Measurements from ENCODE around the gene MGAT1.
A peak's percentile ranks its signal among the peaks of the same experiment; 100 is the strongest.
"Not testable (repeated sequence)": the region's sequence is repeated elsewhere in the genome, so short reads cannot be mapped to it uniquely, and the experiment has no call there.

Gene MGAT1

DNA sequence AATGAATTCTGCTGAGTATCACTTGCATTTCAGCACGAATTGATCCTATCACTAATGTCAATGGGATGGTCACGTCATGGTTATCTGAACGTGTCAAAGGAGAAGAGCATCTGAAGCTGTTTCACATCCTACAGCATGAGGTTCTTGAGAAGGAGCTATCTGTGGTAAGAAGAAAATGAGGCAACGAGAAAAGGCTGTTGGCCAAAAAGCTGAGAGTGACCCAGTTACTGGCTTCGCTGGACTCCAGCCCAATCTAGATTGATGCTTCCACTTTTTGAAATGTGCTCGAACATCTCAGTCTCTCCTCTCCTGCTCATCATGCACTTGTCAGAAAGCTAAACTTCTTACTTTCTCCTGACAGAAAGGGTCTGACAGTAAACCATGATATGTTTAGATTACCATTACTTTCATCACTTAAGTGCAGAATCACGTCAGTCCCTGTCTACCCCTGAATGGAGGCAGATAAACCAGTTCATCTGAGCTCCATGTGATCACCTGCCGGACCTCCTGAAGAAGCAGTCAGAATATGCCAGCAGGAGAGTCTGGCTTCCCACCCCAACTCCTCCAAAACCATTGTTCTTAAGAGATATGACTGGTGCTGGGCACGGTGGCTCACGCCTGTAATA, 22.5 kb downstream of the MGAT1 start:
- no peak for FAIRE-seq

DNA sequence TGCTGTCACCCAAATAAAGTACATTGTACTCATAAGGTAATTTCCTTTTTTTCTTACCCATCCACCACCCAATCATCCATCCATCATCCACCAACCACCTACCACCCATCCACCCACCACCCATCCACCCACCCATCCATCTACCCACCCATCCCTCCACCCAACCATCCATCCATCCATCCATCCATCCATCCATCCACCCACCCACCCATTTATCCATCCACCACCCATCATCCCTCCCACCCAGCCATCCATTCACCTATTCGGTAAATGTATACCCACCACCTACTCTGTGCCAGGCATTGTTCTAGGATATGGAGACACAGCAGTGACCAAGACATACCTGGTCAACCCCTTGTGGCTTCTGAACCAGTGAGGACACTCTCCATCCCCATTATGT, 25.1 kb downstream of the MGAT1 start:
- DNase-seq (ENCODE audit: insufficient read length, low spot score) (no peak), FAIRE-seq (no peak)
- no peak for TF ChIP-seq POLR2A (IDR thresholded peaks at IDR 0.05; ENCODE audit: low read depth, low read length)

More for the DNA sequence above, 22.5 kb downstream of the MGAT1 start:
- DNase-seq (ENCODE audit: insufficient read length, low spot score), result no peak
- no peak for TF ChIP-seq POLR2A (IDR thresholded peaks at IDR 0.05; ENCODE audit: low read depth, low read length)

DNA sequence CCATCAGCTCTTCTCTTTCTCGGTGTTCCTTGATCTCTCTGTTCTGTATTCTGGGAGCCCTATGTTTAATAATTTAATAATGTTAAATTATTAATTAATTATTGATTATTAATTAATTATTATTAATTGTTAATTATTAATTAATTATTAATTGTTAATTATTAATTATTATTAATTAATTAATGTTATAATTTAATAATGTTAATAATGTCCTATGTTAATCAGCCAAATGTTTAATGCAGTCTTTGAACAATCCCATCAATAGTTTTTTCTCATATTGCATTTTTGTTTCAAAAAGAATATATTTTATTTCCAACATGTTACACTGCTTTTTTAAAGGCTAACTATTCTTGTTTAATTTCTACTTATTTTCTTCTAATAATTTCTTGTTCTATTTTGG, 26.2 kb downstream of the MGAT1 start:
- DNase-seq (ENCODE audit: insufficient read length, low spot score) (no peak), FAIRE-seq (no peak)
- no peak for TF ChIP-seq POLR2A (IDR thresholded peaks at IDR 0.05; ENCODE audit: low read depth, low read length)

DNA sequence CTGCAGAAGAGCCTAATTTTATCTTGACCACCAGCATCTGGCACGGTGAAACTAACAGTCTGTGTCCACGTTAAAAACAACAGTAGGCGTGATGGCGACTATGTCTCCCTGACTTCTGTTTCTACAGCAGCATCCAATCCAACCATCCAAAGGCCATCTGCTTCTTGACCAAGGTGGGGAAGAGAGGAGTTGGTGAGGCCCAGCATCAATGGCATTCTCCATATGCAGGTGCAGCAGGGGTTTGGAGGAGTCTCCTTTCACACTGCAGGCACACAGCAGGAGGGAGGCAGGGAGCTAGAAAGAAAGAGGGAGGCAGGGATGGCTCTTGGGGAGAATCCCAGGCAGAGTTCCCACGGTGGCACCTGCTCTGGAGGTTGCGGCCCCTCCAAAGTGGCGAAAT, 27.0 kb downstream of the MGAT1 start:
- DNase-seq (ENCODE audit: insufficient read length, low spot score) (no peak), FAIRE-seq (no peak)
- TF ChIP-seq POLR2A (IDR thresholded peaks at IDR 0.05; ENCODE audit: low read depth, low read length), result no peak

DNA sequence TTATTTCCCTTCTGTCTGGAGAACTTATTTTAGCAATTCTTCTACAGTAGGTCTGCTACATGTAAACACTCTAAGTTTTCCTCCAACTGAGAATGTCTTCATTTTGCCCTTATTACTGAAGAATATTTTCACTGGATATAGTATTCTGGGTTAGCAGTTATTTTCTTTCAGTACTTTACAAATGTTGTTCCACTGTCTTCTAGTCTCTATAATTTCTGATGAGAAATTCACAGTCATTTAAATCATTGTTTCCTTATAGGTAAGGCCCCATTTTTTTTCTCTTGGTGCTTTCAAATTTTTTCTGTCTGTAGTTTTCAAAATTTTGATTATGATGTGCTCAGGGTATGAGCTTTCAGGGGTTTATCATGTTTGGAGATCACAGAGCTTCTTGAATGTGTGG, 30.8 kb downstream of the MGAT1 start:
- no peak for TF ChIP-seq POLR2A (IDR thresholded peaks at IDR 0.05; ENCODE audit: low read depth, low read length)
- DNase-seq (ENCODE audit: insufficient read length, low spot score), result no peak
- no peak for FAIRE-seq

DNA sequence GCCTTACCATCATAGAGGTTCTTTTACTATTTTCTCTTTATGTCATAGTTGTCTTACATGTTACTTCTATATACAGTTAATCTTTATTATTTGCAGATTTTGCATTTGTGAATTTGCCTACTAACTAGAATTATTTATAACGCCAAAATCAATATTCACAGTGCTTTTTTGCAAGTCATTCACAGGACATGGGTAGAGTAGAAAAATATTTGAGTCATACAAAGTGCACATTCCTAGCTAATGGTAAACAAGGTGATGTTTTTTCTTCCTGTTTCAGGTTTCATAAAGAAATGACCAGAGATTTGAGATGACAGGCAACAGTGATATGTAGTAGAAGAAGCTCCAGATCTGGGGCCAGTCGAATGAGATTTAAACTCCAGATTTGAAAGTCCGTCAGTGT, 32.8 kb downstream of the MGAT1 start:
- FAIRE-seq (no peak), DNase-seq (ENCODE audit: insufficient read length, low spot score) (no peak)
- TF ChIP-seq POLR2A (IDR thresholded peaks at IDR 0.05; ENCODE audit: low read depth, low read length), result no peak

DNA sequence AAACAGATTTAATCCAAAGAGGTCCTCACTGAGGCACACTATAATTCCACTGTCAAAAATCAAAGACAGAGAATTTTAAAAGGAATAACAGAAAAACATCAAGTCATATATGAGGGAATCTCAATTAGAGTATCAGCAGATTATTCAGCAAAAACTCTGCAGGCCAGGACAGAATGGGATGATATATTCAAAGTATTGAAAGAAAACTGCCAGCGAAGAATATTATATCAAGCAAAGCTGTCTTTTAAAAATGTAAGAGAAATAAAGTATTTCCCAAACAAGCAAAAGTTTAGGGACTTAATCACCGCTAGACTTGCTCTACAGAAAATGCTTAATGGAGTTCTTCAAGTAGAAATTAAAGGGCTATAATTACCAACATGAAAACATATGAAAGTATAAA, 47.0 kb downstream of the MGAT1 start:
- TF ChIP-seq POLR2A (IDR thresholded peaks at IDR 0.05; ENCODE audit: low read depth, low read length), result no peak
- no peak for FAIRE-seq
- DNase-seq (ENCODE audit: insufficient read length, low spot score), result no peak

DNA sequence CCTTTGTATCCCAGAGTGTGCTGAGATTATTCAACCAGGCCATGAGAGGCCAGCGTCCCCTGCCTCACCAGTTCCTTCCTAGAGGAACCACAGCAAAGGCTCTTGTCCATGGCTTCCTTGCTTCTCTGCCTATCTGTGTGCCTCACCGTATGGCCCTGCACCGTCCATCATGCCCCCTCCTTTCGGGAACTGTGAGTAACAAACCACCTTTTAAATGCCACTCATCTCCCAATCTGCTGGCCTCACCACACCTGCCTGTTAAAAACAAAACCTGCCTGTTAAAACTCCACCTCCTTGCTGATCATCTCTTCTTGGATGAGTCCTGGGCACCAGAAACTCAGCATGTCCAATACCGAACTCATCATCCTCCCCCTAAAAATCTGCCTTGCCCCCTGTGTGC, 58.4 kb downstream of the MGAT1 start:
- FAIRE-seq (no peak), DNase-seq (ENCODE audit: insufficient read length, low spot score) (no peak)
- no peak for TF ChIP-seq POLR2A (IDR thresholded peaks at IDR 0.05; ENCODE audit: low read depth, low read length)

DNA sequence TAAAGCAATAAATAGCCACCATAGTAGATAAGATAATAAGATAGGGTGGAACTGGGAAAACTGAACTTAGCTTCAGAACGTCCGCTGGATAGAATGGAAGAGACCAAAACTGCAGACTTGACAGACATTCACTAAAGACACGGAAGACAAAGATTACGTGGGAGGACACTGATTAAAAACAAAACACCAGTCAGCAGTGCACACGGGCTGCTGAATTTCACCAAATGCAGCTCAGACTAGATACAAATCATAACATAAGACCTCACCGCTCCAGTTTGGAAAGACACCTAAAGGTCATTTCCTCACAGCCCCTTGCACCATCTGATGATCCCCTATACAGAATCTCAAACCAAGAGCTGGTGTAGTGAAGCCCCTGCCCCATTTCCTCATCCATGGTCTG, 59.9 kb downstream of the MGAT1 start:
- no peak for FAIRE-seq

DNA sequence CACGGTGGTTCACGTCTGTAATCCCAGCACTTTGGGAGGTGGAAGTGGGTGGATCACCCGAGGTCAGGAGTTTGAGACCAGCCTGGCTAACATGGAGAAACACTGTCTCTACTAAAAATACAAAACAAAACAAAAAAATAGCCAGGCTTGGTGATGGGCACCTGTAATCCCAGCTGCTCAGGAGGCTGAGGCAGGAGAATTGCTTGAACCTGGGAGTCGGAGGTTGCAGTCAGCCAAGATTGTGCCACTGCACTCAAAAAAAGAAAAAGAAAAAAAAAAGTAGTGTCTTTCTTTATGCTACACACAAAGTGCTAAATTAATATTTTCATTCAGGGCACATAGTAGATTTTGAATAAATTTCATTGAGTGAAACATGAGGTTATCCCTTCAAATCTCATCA, 61.7 kb downstream of the MGAT1 start:
- not testable (repeated sequence) for FAIRE-seq; DNase-seq (ENCODE audit: insufficient read length, low spot score)

More for the DNA sequence above, 59.9 kb downstream of the MGAT1 start:
- no peak for DNase-seq (ENCODE audit: insufficient read length, low spot score)
- TF ChIP-seq POLR2A (IDR thresholded peaks at IDR 0.05; ENCODE audit: low read depth, low read length), result no peak

DNA sequence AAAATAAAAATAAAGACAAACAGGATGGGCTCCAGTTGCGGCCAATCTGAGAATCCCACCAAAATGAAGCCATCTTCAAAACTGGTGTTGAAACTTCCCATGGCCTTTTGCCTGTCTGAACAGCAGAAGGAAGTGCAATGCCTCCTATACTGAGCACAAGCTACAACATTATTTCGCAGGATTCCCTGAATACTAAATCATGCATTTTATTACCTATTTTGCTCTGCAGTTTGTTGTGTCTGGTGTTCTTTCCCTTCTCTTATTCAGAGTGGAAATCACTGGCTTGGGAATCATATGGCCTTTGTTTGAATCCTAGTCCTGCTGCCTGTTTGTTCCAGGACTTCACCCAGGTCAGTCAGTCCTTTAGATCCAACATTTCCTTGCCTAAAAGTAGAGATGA, 62.6 kb downstream of the MGAT1 start, which contains the start of gene OR2Y1:
Gene OR2Y1, minus strand, starts transcription at position 101 of the 400 bp plus-strand sequence. Its CDS starts 0 bp downstream, at position 101.
- no peak for DNase-seq (ENCODE audit: insufficient read length, low spot score)
- FAIRE-seq, result no peak
- no peak for TF ChIP-seq POLR2A (IDR thresholded peaks at IDR 0.05; ENCODE audit: low read depth, low read length)

DNA sequence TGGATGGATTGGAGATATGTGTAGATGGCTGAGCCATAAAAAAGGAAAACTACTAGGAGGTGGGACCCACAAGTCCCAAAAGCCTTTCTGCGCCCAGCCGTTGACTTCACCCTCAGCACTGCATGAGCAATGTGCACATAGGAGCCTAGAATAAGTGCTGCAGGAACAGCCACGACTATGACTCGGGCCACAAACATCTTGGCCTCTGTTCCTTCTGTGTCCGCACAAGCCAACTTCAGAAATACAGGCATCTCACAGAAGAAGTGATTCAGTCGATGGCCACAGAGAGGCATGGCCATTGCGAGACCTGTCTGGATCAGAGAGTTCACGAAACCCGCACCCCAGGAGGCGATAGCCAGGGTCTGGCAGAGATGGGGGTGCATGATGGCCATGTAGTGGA, 63.3 kb downstream of the MGAT1 start:
- no peak for TF ChIP-seq POLR2A (IDR thresholded peaks at IDR 0.05; ENCODE audit: low read depth, low read length)
- DNase-seq (ENCODE audit: insufficient read length, low spot score), result peak; percentile 6
- FAIRE-seq, result no peak

DNA sequence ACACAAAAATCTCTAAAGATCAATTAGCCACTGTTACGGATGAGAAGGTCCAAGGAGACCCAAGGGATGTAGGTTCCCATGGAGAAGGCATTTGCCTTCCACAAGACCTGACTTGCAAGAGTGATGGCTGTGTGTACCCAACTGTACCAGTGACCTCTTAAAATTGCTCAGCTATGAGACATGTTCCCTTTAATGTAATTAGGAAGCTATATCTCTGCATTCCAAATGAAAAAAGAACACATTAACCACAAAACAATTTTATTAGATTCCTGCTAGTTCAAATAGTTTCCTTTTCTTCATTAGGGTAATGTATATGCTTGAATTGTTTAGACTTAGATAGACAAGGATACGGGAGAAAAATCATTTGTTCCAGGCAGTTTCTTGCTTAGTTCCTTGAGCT, 66.1 kb downstream of the MGAT1 start:
- no peak for DNase-seq (ENCODE audit: insufficient read length, low spot score)
- no peak for FAIRE-seq
- TF ChIP-seq POLR2A (IDR thresholded peaks at IDR 0.05; ENCODE audit: low read depth, low read length), result no peak

All from H54 (cell line).